Measurements from ENCODE around the gene BIN1.

GRCh38 chr2:127107622-127107999, 657 bp upstream of the BIN1 start:
- TF ChIP-seq CTCF (IDR thresholded peaks at IDR 0.05; ENCODE audit: borderline replicate concordance, extremely low read depth, low read length, poor library complexity, severe bottlenecking): no peak
- TF ChIP-seq EZH2 (IDR thresholded peaks at IDR 0.05; ENCODE audit: borderline replicate concordance, low read depth, low read length, severe bottlenecking): peak; percentile 37

Measured in DND-41 (cell line).